ENCODE measurements around the gene PHLDB2. TPM values are rescaled to one million over a fixed set of nuclear protein-coding genes. Genes with fewer than 3 reads are reported as not detected.

PHLDB2 gene
- total RNA-seq, 1 experiment from 2014 or later = 30.7 TPM

- Mint-ChIP-seq H3K36me3 (ENCODE audit: insufficient read depth, unreplicated experiment) (no peaks in the 10 kb centered on the region), H3K4me1 (ENCODE audit: low read depth, unreplicated experiment) (peaks cover 5% of the 10 kb centered on the region), H3K27ac (ENCODE audit: unreplicated experiment) (no peak overlapping the region), H3K4me3 (ENCODE audit: low read depth, unreplicated experiment) (no peak overlapping the region), H3K9me3 (ENCODE audit: low read depth, unreplicated experiment) (peaks cover 6% of the 10 kb centered on the region), H3K27me3 (ENCODE audit: unreplicated experiment) (no peaks in the 10 kb centered on the region)
- CTCF ChIA-PET = no interaction called here
- intact Hi-C loops (cut with micrococcal nuclease; ENCODE audit: unreplicated experiment) = no loop called here
- TF ChIP-seq CTCF (IDR thresholded peaks at IDR 0.05; ENCODE audit: unreplicated experiment) = no peak
- no peak for DNase-seq
- BruUV-seq (replicated peaks) = no TSS peak
Measured at GRCh38 chr3:111821891-111822290, 37.2 kb upstream of the PHLDB2 start.

- no peaks in the 10 kb centered on the region for H3K36me3 Mint-ChIP-seq (ENCODE audit: insufficient read depth, unreplicated experiment)
- CTCF ChIA-PET = no interaction called here
- H3K27me3 Mint-ChIP-seq (ENCODE audit: unreplicated experiment) = no peaks in the 10 kb centered on the region
- no peak overlapping the region for H3K27ac Mint-ChIP-seq (ENCODE audit: unreplicated experiment)
- DNase-seq = no peak
- no peak for TF ChIP-seq CTCF (IDR thresholded peaks at IDR 0.05; ENCODE audit: unreplicated experiment)
- intact Hi-C loops (cut with micrococcal nuclease; ENCODE audit: unreplicated experiment) = no loop called here
- peaks cover 9% of the 10 kb centered on the region for H3K4me1 Mint-ChIP-seq (ENCODE audit: low read depth, unreplicated experiment)
- no peak overlapping the region for H3K4me3 Mint-ChIP-seq (ENCODE audit: low read depth, unreplicated experiment)
- BruUV-seq (replicated peaks) = no TSS peak
- H3K9me3 Mint-ChIP-seq (ENCODE audit: low read depth, unreplicated experiment) = peaks cover 6% of the 10 kb centered on the region
Measured at GRCh38 chr3:111822804-111823203, 36.3 kb upstream of the PHLDB2 start.

GRCh38 chr3:111823341-111823855 is 35.7 kb upstream of the PHLDB2 start:
- CTCF ChIA-PET = no interaction called here
- TF ChIP-seq CTCF (IDR thresholded peaks at IDR 0.05; ENCODE audit: unreplicated experiment) = no peak
- H3K27me3 Mint-ChIP-seq (ENCODE audit: unreplicated experiment) = no peaks in the 10 kb centered on the region
- no peak overlapping the region for H3K4me3 Mint-ChIP-seq (ENCODE audit: low read depth, unreplicated experiment)
- BruUV-seq (replicated peaks) = no TSS peak
- no peak overlapping the region for H3K27ac Mint-ChIP-seq (ENCODE audit: unreplicated experiment)
- DNase-seq = no peak
- H3K36me3 Mint-ChIP-seq (ENCODE audit: insufficient read depth, unreplicated experiment) = no peaks in the 10 kb centered on the region
- H3K4me1 Mint-ChIP-seq (ENCODE audit: low read depth, unreplicated experiment) = peaks cover 9% of the 10 kb centered on the region
- H3K9me3 Mint-ChIP-seq (ENCODE audit: low read depth, unreplicated experiment) = peaks cover 6% of the 10 kb centered on the region
- intact Hi-C loops (cut with micrococcal nuclease; ENCODE audit: unreplicated experiment) = no loop called here

GRCh38 chr3:111824351-111824750 is 34.7 kb upstream of the PHLDB2 start:
- H3K36me3 Mint-ChIP-seq (ENCODE audit: insufficient read depth, unreplicated experiment) = no peaks in the 10 kb centered on the region
- no peak overlapping the region for H3K27ac Mint-ChIP-seq (ENCODE audit: unreplicated experiment)
- CTCF ChIA-PET = no interaction called here
- intact Hi-C loops (cut with micrococcal nuclease; ENCODE audit: unreplicated experiment) = no loop called here
- no peak for DNase-seq
- H3K9me3 Mint-ChIP-seq (ENCODE audit: low read depth, unreplicated experiment) = no peaks in the 10 kb centered on the region
- no peak for TF ChIP-seq CTCF (IDR thresholded peaks at IDR 0.05; ENCODE audit: unreplicated experiment)
- no peaks in the 10 kb centered on the region for H3K27me3 Mint-ChIP-seq (ENCODE audit: unreplicated experiment)
- BruUV-seq (replicated peaks) = no TSS peak
- peaks cover 9% of the 10 kb centered on the region for H3K4me1 Mint-ChIP-seq (ENCODE audit: low read depth, unreplicated experiment)
- H3K4me3 Mint-ChIP-seq (ENCODE audit: low read depth, unreplicated experiment) = no peak overlapping the region

Data from Calu3 (cell line).